ENCODE results near the gene HRH3.

GRCh38 chr20:62265365-62265764, 45.3 kb upstream of the HRH3 start:
- TF ChIP-seq POLR2A (IDR thresholded peaks at IDR 0.05; ENCODE audit: low read depth, low read length) (no peak), POLR2AphosphoS5 (IDR thresholded peaks at IDR 0.05; ENCODE audit: low read depth, low read length) (no peak), TAF1 (IDR thresholded peaks at IDR 0.05; ENCODE audit: borderline replicate concordance, low read depth, low read length) (no peak)

Data from GM12892 (cell line).